Raji (cell line): ENCODE data around the gene TMEM209.

ENCODE experiments used
- POLR2A ChIP-seq: IDR thresholded peaks from 2 replicates; pipeline ENCODE4 v1.6.1; 2011; ENCODE audit warnings: low read depth, low read length, control low read depth; ENCODE audit not compliant: insufficient read depth

The TMEM209 gene

GRCh38 chr7:130218806-130219620 is 13.8 kb upstream of the TMEM209 start:
- no peak for TF ChIP-seq POLR2A

GRCh38 chr7:130216750-130217149 is 11.5 kb upstream of the TMEM209 start:
- no peak for TF ChIP-seq POLR2A

GRCh38 chr7:130216025-130216424 is 10.8 kb upstream of the TMEM209 start:
- no peak for TF ChIP-seq POLR2A

GRCh38 chr7:130213828-130214227 is 8.6 kb upstream of the TMEM209 start:
- no peak for TF ChIP-seq POLR2A

GRCh38 chr7:130210181-130210935 is 5.2 kb upstream of the TMEM209 start:
- no peak for TF ChIP-seq POLR2A

GRCh38 chr7:130208516-130208915 is 3.3 kb upstream of the TMEM209 start:
- TF ChIP-seq POLR2A: no peak

GRCh38 chr7:130207642-130208041 is 2.4 kb upstream of the TMEM209 start, which contains the start of gene SSMEM1:
Gene SSMEM1 (plus strand): TSS chr7:130207860. CDS start chr7:130207911, 51 bp downstream.
- TF ChIP-seq POLR2A: no peak

GRCh38 chr7:130207033-130207432 is 1.8 kb upstream of the TMEM209 start:
- TF ChIP-seq POLR2A: no peak

GRCh38 chr7:130201796-130202195 is 3.4 kb downstream of the TMEM209 start:
- TF ChIP-seq POLR2A: no peak

GRCh38 chr7:130197094-130197493 is 8.1 kb downstream of the TMEM209 start:
- no peak for TF ChIP-seq POLR2A

GRCh38 chr7:130196476-130196875 is 8.7 kb downstream of the TMEM209 start:
- no peak for TF ChIP-seq POLR2A

- TF ChIP-seq POLR2A: no peak
Observed at GRCh38 chr7:130195396-130195795, 9.8 kb downstream of the TMEM209 start.

- TF ChIP-seq POLR2A: no peak
Observed at GRCh38 chr7:130191791-130192190, 13.4 kb downstream of the TMEM209 start.

GRCh38 chr7:130189343-130189742 is 15.9 kb downstream of the TMEM209 start:
- no peak for TF ChIP-seq POLR2A

- no peak for TF ChIP-seq POLR2A
Observed at GRCh38 chr7:130187360-130187759, 17.8 kb downstream of the TMEM209 start.

GRCh38 chr7:130182990-130183389 is 22.2 kb downstream of the TMEM209 start:
- TF ChIP-seq POLR2A: no peak
